ENCODE data around the gene MCF2L2.

MCF2L2 gene

DNA sequence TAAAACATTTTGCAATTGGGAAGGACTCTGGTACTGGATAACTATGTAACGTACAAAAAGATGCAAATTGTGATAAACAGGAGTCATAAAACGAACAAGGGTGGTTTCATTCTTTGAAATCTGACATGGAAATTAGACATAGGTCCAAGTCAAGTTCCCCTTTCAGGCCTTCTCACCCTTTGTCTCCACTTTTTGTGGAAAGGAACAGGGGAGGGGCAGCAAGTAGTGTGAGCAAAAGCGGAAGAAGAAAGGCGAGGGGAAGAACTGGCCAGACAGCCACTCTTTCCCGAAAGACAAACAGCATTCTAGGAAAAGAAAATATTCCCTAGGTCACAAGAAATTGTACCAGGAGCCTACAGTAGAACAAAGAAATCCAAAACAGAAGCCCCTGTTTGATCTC lies 52.6 kb downstream of the MCF2L2 start:
- ChIA-PET POLR2A (no interaction called here), CTCF (no interaction called here)
- no peak for TF ChIP-seq ZNF423 (tag by site-specific recombination; IDR thresholded peaks at IDR 0.05)
- no peak for TF ChIP-seq ZNF548 (tag by site-specific recombination; IDR thresholded peaks at IDR 0.05)
- TF ChIP-seq REPIN1 (tag by site-specific recombination; IDR thresholded peaks at IDR 0.05; ENCODE audit: low read depth), result no peak
- TF ChIP-seq, protein P1, sequence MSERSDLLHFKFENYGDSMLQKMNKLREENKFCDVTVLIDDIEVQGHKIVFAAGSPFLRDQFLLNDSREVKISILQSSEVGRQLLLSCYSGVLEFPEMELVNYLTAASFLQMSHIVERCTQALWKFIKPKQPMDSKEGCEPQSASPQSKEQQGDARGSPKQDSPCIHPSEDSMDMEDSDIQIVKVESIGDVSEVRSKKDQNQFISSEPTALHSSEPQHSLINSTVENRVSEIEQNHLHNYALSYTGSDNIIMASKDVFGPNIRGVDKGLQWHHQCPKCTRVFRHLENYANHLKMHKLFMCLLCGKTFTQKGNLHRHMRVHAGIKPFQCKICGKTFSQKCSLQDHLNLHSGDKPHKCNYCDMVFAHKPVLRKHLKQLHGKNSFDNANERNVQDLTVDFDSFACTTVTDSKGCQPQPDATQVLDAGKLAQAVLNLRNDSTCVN (tag by site-specific recombination; optimal IDR thresholded peaks at IDR 0.05), result no peak
- no peak for TF ChIP-seq SETDB1 (IDR thresholded peaks at IDR 0.05; ENCODE audit: insufficient read length, low read length)
- TF ChIP-seq, protein P2, sequence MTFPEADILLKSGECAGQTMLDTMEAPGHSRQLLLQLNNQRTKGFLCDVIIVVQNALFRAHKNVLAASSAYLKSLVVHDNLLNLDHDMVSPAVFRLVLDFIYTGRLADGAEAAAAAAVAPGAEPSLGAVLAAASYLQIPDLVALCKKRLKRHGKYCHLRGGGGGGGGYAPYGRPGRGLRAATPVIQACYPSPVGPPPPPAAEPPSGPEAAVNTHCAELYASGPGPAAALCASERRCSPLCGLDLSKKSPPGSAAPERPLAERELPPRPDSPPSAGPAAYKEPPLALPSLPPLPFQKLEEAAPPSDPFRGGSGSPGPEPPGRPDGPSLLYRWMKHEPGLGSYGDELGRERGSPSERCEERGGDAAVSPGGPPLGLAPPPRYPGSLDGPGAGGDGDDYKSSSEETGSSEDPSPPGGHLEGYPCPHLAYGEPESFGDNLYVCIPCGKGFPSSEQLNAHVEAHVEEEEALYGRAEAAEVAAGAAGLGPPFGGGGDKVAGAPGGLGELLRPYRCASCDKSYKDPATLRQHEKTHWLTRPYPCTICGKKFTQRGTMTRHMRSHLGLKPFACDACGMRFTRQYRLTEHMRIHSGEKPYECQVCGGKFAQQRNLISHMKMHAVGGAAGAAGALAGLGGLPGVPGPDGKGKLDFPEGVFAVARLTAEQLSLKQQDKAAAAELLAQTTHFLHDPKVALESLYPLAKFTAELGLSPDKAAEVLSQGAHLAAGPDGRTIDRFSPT (tag by site-specific recombination; IDR thresholded peaks at IDR 0.05), result no peak
- TF ChIP-seq ZNF121 (tag by site-specific recombination; IDR thresholded peaks at IDR 0.05), result no peak
- TF ChIP-seq, protein P3, sequence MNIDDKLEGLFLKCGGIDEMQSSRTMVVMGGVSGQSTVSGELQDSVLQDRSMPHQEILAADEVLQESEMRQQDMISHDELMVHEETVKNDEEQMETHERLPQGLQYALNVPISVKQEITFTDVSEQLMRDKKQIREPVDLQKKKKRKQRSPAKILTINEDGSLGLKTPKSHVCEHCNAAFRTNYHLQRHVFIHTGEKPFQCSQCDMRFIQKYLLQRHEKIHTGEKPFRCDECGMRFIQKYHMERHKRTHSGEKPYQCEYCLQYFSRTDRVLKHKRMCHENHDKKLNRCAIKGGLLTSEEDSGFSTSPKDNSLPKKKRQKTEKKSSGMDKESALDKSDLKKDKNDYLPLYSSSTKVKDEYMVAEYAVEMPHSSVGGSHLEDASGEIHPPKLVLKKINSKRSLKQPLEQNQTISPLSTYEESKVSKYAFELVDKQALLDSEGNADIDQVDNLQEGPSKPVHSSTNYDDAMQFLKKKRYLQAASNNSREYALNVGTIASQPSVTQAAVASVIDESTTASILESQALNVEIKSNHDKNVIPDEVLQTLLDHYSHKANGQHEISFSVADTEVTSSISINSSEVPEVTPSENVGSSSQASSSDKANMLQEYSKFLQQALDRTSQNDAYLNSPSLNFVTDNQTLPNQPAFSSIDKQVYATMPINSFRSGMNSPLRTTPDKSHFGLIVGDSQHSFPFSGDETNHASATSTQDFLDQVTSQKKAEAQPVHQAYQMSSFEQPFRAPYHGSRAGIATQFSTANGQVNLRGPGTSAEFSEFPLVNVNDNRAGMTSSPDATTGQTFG (tag by site-specific recombination; IDR thresholded peaks at IDR 0.05; ENCODE audit: borderline replicate concordance), result no peak
- TF ChIP-seq, protein P4, sequence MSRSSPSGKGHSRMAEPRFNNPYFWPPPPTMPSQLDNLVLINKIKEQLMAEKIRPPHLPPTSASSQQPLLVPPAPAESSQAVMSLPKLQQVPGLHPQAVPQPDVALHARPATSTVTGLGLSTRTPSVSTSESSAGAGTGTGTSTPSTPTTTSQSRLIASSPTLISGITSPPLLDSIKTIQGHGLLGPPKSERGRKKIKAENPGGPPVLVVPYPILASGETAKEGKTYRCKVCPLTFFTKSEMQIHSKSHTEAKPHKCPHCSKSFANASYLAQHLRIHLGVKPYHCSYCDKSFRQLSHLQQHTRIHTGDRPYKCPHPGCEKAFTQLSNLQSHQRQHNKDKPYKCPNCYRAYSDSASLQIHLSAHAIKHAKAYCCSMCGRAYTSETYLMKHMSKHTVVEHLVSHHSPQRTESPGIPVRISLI (tag by site-specific recombination; IDR thresholded peaks at IDR 0.05), result no peak
- no peak for TF ChIP-seq ZBTB7A (tag by site-specific recombination; IDR thresholded peaks at IDR 0.05; ENCODE audit: low read depth)
- TF ChIP-seq, protein P5, sequence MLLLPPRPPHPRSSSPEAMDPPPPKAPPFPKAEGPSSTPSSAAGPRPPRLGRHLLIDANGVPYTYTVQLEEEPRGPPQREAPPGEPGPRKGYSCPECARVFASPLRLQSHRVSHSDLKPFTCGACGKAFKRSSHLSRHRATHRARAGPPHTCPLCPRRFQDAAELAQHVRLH (tag by site-specific recombination; IDR thresholded peaks at IDR 0.05), result no peak
- TF ChIP-seq ZIC2 (tag by site-specific recombination; IDR thresholded peaks at IDR 0.05), result no peak
- TF ChIP-seq ZNF324 (tag by site-specific recombination; IDR thresholded peaks at IDR 0.05), result no peak
- TF ChIP-seq ZNF555 (tag by site-specific recombination; conservative IDR thresholded peaks at IDR 0.05), result no peak
- TF ChIP-seq, protein P6, sequence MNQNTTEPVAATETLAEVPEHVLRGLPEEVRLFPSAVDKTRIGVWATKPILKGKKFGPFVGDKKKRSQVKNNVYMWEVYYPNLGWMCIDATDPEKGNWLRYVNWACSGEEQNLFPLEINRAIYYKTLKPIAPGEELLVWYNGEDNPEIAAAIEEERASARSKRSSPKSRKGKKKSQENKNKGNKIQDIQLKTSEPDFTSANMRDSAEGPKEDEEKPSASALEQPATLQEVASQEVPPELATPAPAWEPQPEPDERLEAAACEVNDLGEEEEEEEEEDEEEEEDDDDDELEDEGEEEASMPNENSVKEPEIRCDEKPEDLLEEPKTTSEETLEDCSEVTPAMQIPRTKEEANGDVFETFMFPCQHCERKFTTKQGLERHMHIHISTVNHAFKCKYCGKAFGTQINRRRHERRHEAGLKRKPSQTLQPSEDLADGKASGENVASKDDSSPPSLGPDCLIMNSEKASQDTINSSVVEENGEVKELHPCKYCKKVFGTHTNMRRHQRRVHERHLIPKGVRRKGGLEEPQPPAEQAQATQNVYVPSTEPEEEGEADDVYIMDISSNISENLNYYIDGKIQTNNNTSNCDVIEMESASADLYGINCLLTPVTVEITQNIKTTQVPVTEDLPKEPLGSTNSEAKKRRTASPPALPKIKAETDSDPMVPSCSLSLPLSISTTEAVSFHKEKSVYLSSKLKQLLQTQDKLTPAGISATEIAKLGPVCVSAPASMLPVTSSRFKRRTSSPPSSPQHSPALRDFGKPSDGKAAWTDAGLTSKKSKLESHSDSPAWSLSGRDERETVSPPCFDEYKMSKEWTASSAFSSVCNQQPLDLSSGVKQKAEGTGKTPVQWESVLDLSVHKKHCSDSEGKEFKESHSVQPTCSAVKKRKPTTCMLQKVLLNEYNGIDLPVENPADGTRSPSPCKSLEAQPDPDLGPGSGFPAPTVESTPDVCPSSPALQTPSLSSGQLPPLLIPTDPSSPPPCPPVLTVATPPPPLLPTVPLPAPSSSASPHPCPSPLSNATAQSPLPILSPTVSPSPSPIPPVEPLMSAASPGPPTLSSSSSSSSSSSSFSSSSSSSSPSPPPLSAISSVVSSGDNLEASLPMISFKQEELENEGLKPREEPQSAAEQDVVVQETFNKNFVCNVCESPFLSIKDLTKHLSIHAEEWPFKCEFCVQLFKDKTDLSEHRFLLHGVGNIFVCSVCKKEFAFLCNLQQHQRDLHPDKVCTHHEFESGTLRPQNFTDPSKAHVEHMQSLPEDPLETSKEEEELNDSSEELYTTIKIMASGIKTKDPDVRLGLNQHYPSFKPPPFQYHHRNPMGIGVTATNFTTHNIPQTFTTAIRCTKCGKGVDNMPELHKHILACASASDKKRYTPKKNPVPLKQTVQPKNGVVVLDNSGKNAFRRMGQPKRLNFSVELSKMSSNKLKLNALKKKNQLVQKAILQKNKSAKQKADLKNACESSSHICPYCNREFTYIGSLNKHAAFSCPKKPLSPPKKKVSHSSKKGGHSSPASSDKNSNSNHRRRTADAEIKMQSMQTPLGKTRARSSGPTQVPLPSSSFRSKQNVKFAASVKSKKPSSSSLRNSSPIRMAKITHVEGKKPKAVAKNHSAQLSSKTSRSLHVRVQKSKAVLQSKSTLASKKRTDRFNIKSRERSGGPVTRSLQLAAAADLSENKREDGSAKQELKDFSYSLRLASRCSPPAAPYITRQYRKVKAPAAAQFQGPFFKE (tag by site-specific recombination; IDR thresholded peaks at IDR 0.05; ENCODE audit: borderline replicate concordance), result no peak
- no peak for TF ChIP-seq ZNF768 (tag by site-specific recombination; IDR thresholded peaks at IDR 0.05)
- TF ChIP-seq HOXA7 (CRISPR knock-in tag; IDR thresholded peaks at IDR 0.05; ENCODE audit: borderline replicate concordance), result no peak
- no peak for TF ChIP-seq ZSCAN30 (tag by site-specific recombination; IDR thresholded peaks at IDR 0.05)
- no peak for TF ChIP-seq MZF1 (tag by site-specific recombination; IDR thresholded peaks at IDR 0.05; ENCODE audit: borderline replicate concordance)
- no peak overlapping the region for H3K4me3 ChIP-seq (ENCODE audit: low read depth, low read length)
- H3K27ac ChIP-seq (ENCODE audit: extremely low read depth, low read depth, low read length), result no peak overlapping the region
- no peaks in the 10 kb centered on the region for H3K36me3 ChIP-seq (ENCODE audit: control insufficient read depth in 2 of 2, insufficient read depth in 1 of 2, low read length in 2 of 2)
- H3K4me1 ChIP-seq (ENCODE audit: control insufficient read depth, insufficient read depth, low read length), result no peaks in the 10 kb centered on the region
- no peaks in the 10 kb centered on the region for H3K9me3 ChIP-seq (ENCODE audit: control insufficient read depth, insufficient read depth, low read depth, low read length)
